ENCODE results near the gene DGKH.

- no peak for TF ChIP-seq TAF1 (IDR thresholded peaks at IDR 0.05; ENCODE audit: borderline replicate concordance, low read depth, low read length)
- no peak for TF ChIP-seq POLR2A (IDR thresholded peaks at IDR 0.05; ENCODE audit: low read depth, low read length)
- TF ChIP-seq POLR2AphosphoS5 (IDR thresholded peaks at IDR 0.05; ENCODE audit: low read depth, low read length) = no peak
Measured at GRCh38 chr13:42246541-42246940, 198.1 kb downstream of the DGKH start.
